Measurements from ENCODE around the gene CYP46A1.

The CYP46A1 gene

GRCh38 chr14:99689266-99690236 lies 5.5 kb downstream of the CYP46A1 start:
- no peak for DNase-seq

GRCh38 chr14:99690636-99691035 lies 6.5 kb downstream of the CYP46A1 start:
- DNase-seq, result no peak

- DNase-seq, result no peak
Observed at GRCh38 chr14:99691111-99691885, 7.2 kb downstream of the CYP46A1 start.

GRCh38 chr14:99693918-99694317 lies 9.8 kb downstream of the CYP46A1 start:
- no peak for DNase-seq

GRCh38 chr14:99696929-99697328 lies 12.8 kb downstream of the CYP46A1 start:
- no peak for DNase-seq

GRCh38 chr14:99698236-99698635 lies 14.1 kb downstream of the CYP46A1 start:
- DNase-seq, result no peak

GRCh38 chr14:99698642-99699041 lies 14.5 kb downstream of the CYP46A1 start:
- DNase-seq, result no peak

GRCh38 chr14:99699085-99699760 lies 15.1 kb downstream of the CYP46A1 start:
- DNase-seq, result no peak

GRCh38 chr14:99699861-99700260 lies 15.8 kb downstream of the CYP46A1 start:
- DNase-seq, result no peak

- DNase-seq, result no peak
Observed at GRCh38 chr14:99700379-99700778, 16.3 kb downstream of the CYP46A1 start.

GRCh38 chr14:99701260-99701659 lies 17.2 kb downstream of the CYP46A1 start:
- no peak for DNase-seq

- DNase-seq, result no peak
Observed at GRCh38 chr14:99702115-99702514, 18.0 kb downstream of the CYP46A1 start.

GRCh38 chr14:99703381-99703780 lies 19.3 kb downstream of the CYP46A1 start:
- DNase-seq, result no peak

- no peak for DNase-seq
Observed at GRCh38 chr14:99704037-99704436, 19.9 kb downstream of the CYP46A1 start.

GRCh38 chr14:99706107-99706900 lies 22.2 kb downstream of the CYP46A1 start:
- DNase-seq, result no peak

GRCh38 chr14:99707420-99707819 lies 23.3 kb downstream of the CYP46A1 start:
- no peak for DNase-seq

- DNase-seq, result no peak
Observed at GRCh38 chr14:99707921-99708320, 23.8 kb downstream of the CYP46A1 start.

GRCh38 chr14:99708449-99708848 lies 24.4 kb downstream of the CYP46A1 start:
- no peak for DNase-seq

- DNase-seq, result no peak
Observed at GRCh38 chr14:99713972-99714371, 29.9 kb downstream of the CYP46A1 start.

GRCh38 chr14:99715266-99716000 lies 31.3 kb downstream of the CYP46A1 start:
- no peak for DNase-seq

- no peak for DNase-seq
Observed at GRCh38 chr14:99716091-99716849, 32.2 kb downstream of the CYP46A1 start.

Data from left hindlimb (tissue), 1 donor.